HEK293 (cell line): Measurements from ENCODE around the gene XYLB.

Source experiments
- GLI2 ChIP-seq: fragments of 450-650 bp; formaldehyde crosslinking; IDR thresholded peaks from 2 replicates; pipeline ENCODE4; 2017; ENCODE audit warnings: missing biosample characterization, missing genetic modification characterization, low read depth, borderline replicate concordance
- SCRT2 ChIP-seq: fragments of 450-650 bp; formaldehyde crosslinking; IDR thresholded peaks from 2 replicates; pipeline ENCODE4 v1.5.1; 2016; ENCODE audit warnings: missing biosample characterization, missing genetic modification characterization
- ZBTB48 ChIP-seq: fragments of 450-650 bp; formaldehyde crosslinking; IDR thresholded peaks from 2 replicates; pipeline ENCODE4 v1.5.1; 2016; ENCODE audit warnings: missing biosample characterization, missing genetic modification characterization
- ZFP41 ChIP-seq: fragments of 450-650 bp; formaldehyde crosslinking; IDR thresholded peaks from 2 replicates; pipeline ENCODE4 v1.5.1; 2016; ENCODE audit warnings: missing biosample characterization, missing genetic modification characterization, borderline replicate concordance
- ZNF10 ChIP-seq: fragments of 450-650 bp; formaldehyde crosslinking; IDR thresholded peaks from 2 replicates; pipeline ENCODE4 v1.5.1; 2017; ENCODE audit warnings: missing biosample characterization, missing genetic modification characterization
- ZNF214 ChIP-seq: fragments of 450-650 bp; formaldehyde crosslinking; IDR thresholded peaks from 2 replicates; pipeline ENCODE4 v1.5.1; 2017; ENCODE audit warnings: missing biosample characterization, mild to moderate bottlenecking, missing genetic modification characterization, borderline replicate concordance
- ZNF23 ChIP-seq: fragments of 450-650 bp; formaldehyde crosslinking; IDR thresholded peaks from 2 replicates; pipeline ENCODE4 v1.5.1; 2016; ENCODE audit warnings: missing biosample characterization, missing genetic modification characterization, borderline replicate concordance
- ZNF24 ChIP-seq: fragments of 450-650 bp; formaldehyde crosslinking; IDR thresholded peaks from 2 replicates; pipeline ENCODE4 v1.5.1; 2016; ENCODE audit warnings: missing biosample characterization, missing genetic modification characterization
- ZNF341 ChIP-seq: fragments of 450-650 bp; formaldehyde crosslinking; IDR thresholded peaks from 2 replicates; pipeline ENCODE4; 2016; ENCODE audit warnings: low read depth, missing biosample characterization, missing genetic modification characterization
- ZNF366 ChIP-seq: fragments of 450-650 bp; formaldehyde crosslinking; conservative IDR thresholded peaks from 2 replicates; pipeline ENCODE4 v1.5.1; 2016; ENCODE audit warnings: missing biosample characterization, missing genetic modification characterization
- ZNF48 ChIP-seq: fragments of 450-650 bp; formaldehyde crosslinking; IDR thresholded peaks from 2 replicates; pipeline ENCODE4 v1.5.1; 2016; ENCODE audit warnings: missing biosample characterization, missing genetic modification characterization
- ZNF585B ChIP-seq: fragments of 450-650 bp; formaldehyde crosslinking; IDR thresholded peaks from 2 replicates; pipeline ENCODE4 v1.5.1; 2016; ENCODE audit warnings: missing biosample characterization, missing genetic modification characterization
- ZNF626 ChIP-seq: fragments of 450-650 bp; sonication (Bioruptor Pico); formaldehyde crosslinking; IDR thresholded peaks from 2 replicates; pipeline ENCODE4 v1.5.1; 2018; ENCODE audit warnings: missing biosample characterization, missing genetic modification characterization, inconsistent platforms
- ZNF629 ChIP-seq: fragments of 450-650 bp; formaldehyde crosslinking; IDR thresholded peaks from 2 replicates; pipeline ENCODE4 v1.5.1; 2017; ENCODE audit warnings: missing biosample characterization, missing genetic modification characterization
- ZNF664 ChIP-seq: fragments of 450-650 bp; formaldehyde crosslinking; IDR thresholded peaks from 2 replicates; pipeline ENCODE4 v1.5.1; 2016; ENCODE audit warnings: missing biosample characterization, missing genetic modification characterization
- ZNF776 ChIP-seq: fragments of 450-650 bp; formaldehyde crosslinking; IDR thresholded peaks from 2 replicates; pipeline ENCODE4 v1.5.0; 2017; ENCODE audit warnings: missing biosample characterization, missing genetic modification characterization, borderline replicate concordance
- TF ChIP-seq, protein P1 (sequence below): IDR thresholded peaks from 2 replicates; pipeline ENCODE4 v1.6.1; 2011; ENCODE audit warnings: mild to moderate bottlenecking, low read depth, low read length, borderline replicate concordance
- TF ChIP-seq, protein P2 (sequence below): fragments of 450-650 bp; formaldehyde crosslinking; optimal IDR thresholded peaks from 2 replicates; pipeline ENCODE3; 2016; ENCODE audit warnings: missing biosample characterization, mild to moderate bottlenecking, missing genetic modification characterization
- TF ChIP-seq, protein P3 (sequence below): fragments of 450-650 bp; formaldehyde crosslinking; IDR thresholded peaks from 2 replicates; pipeline ENCODE4 v1.5.1; 2016; ENCODE audit warnings: missing biosample characterization, missing genetic modification characterization
- TF ChIP-seq, protein P4 (sequence below): fragments of 450-650 bp; formaldehyde crosslinking; IDR thresholded peaks from 2 replicates; pipeline ENCODE4 v1.5.1; 2016; ENCODE audit warnings: missing biosample characterization, missing genetic modification characterization
- TF ChIP-seq, protein P5 (sequence below): fragments of 450-650 bp; IDR thresholded peaks from 2 replicates; pipeline ENCODE4 v1.5.1; 2018; ENCODE audit warnings: missing biosample characterization, missing genetic modification characterization
- TF ChIP-seq, protein P6 (sequence below): fragments of 450-650 bp; formaldehyde crosslinking; IDR thresholded peaks from 2 replicates; pipeline ENCODE4 v1.5.1; 2017; ENCODE audit warnings: missing biosample characterization, missing genetic modification characterization
- TF ChIP-seq, protein P7 (sequence below): fragments of 450-650 bp; formaldehyde crosslinking; IDR thresholded peaks from 2 replicates; pipeline ENCODE4 v1.5.1; 2016; ENCODE audit warnings: missing biosample characterization, missing genetic modification characterization

XYLB gene

DNA sequence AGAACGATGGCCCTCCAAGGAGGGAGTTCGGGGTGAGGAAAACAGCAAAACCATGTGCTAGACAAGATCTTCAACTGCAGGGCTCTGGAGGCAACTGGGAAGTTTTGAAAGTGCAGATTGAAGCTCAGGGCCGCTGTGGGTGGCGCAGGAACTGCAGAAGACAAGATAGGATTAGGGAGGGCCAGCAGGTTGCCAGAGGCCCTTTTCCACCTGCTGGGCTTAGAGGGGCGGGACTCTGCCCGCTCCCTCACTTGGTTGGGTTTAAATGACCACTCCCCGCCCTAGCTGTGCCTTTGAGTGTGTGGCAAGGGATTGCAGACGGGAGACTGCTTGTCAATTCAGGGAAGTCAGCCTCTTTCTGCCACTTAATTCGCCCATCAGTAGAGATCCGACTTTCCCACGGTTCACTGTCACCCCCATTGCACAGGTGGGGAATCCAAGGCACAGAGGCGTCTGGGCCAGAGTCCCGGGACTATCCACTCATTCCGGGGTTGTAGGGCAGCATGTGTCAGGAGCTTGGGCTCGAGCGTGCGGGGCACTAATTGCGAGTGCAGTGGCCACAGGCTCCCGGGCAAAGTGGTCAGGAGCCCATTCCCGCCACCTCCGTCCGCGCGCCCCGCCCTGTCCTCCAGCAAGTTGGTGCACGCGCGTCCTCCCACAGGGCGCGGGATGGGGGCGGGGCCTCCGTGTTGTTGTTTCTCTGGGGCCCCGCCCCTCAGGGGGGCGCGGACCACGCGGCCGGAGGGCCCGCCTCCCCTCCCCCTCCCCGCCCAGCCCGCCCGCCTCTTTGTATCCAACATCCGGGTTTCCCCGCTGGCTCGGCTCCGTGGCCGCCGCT lies 106.7 kb downstream of the XYLB start, which contains the start of gene ACVR2B (continued):
- TF ChIP-seq ZNF776 (tag by site-specific recombination) (no peak), ZNF366 (tag by site-specific recombination) (no peak), ZNF626 (no peak), ZNF341 (no peak), ZNF10 (tag by site-specific recombination) (no peak), ZNF629 (no peak), ZBTB48 (tag by site-specific recombination) (no peak), GLI2 (tag by site-specific recombination) (no peak), SCRT2 (tag by site-specific recombination) (no peak), ZNF48 (no peak), ZNF24 (tag by site-specific recombination) (no peak), ZNF214 (tag by site-specific recombination) (no peak), ZNF23 (tag by site-specific recombination) (no peak), ZNF585B (tag by site-specific recombination) (no peak), ZNF664 (no peak), ZFP41 (tag by site-specific recombination) (no peak)
- TF ChIP-seq, protein P1, sequence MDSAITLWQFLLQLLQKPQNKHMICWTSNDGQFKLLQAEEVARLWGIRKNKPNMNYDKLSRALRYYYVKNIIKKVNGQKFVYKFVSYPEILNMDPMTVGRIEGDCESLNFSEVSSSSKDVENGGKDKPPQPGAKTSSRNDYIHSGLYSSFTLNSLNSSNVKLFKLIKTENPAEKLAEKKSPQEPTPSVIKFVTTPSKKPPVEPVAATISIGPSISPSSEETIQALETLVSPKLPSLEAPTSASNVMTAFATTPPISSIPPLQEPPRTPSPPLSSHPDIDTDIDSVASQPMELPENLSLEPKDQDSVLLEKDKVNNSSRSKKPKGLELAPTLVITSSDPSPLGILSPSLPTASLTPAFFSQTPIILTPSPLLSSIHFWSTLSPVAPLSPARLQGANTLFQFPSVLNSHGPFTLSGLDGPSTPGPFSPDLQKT = no peak
- TF ChIP-seq, protein P2, sequence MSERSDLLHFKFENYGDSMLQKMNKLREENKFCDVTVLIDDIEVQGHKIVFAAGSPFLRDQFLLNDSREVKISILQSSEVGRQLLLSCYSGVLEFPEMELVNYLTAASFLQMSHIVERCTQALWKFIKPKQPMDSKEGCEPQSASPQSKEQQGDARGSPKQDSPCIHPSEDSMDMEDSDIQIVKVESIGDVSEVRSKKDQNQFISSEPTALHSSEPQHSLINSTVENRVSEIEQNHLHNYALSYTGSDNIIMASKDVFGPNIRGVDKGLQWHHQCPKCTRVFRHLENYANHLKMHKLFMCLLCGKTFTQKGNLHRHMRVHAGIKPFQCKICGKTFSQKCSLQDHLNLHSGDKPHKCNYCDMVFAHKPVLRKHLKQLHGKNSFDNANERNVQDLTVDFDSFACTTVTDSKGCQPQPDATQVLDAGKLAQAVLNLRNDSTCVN (tag by site-specific recombination) = peak; percentile 71
- TF ChIP-seq, protein P3, sequence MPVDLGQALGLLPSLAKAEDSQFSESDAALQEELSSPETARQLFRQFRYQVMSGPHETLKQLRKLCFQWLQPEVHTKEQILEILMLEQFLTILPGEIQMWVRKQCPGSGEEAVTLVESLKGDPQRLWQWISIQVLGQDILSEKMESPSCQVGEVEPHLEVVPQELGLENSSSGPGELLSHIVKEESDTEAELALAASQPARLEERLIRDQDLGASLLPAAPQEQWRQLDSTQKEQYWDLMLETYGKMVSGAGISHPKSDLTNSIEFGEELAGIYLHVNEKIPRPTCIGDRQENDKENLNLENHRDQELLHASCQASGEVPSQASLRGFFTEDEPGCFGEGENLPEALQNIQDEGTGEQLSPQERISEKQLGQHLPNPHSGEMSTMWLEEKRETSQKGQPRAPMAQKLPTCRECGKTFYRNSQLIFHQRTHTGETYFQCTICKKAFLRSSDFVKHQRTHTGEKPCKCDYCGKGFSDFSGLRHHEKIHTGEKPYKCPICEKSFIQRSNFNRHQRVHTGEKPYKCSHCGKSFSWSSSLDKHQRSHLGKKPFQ (tag by site-specific recombination) = no peak
- TF ChIP-seq, protein P4, sequence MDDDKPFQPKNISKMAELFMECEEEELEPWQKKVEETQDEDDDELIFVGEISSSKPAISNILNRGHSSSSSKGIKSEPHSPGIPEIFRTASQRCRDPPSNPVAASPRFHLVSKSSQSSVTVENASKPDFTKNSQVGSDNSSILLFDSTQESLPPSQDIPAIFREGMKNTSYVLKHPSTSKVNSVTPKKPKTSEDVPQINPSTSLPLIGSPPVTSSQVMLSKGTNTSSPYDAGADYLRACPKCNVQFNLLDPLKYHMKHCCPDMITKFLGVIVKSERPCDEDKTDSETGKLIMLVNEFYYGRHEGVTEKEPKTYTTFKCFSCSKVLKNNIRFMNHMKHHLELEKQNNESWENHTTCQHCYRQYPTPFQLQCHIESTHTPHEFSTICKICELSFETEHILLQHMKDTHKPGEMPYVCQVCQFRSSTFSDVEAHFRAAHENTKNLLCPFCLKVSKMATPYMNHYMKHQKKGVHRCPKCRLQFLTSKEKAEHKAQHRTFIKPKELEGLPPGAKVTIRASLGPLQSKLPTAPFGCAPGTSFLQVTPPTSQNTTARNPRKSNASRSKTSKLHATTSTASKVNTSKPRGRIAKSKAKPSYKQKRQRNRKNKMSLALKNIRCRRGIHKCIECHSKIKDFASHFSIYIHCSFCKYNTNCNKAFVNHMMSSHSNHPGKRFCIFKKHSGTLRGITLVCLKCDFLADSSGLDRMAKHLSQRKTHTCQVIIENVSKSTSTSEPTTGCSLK (tag by site-specific recombination) = no peak
- TF ChIP-seq, protein P5, sequence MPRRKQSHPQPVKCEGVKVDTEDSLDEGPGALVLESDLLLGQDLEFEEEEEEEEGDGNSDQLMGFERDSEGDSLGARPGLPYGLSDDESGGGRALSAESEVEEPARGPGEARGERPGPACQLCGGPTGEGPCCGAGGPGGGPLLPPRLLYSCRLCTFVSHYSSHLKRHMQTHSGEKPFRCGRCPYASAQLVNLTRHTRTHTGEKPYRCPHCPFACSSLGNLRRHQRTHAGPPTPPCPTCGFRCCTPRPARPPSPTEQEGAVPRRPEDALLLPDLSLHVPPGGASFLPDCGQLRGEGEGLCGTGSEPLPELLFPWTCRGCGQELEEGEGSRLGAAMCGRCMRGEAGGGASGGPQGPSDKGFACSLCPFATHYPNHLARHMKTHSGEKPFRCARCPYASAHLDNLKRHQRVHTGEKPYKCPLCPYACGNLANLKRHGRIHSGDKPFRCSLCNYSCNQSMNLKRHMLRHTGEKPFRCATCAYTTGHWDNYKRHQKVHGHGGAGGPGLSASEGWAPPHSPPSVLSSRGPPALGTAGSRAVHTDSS (tag by site-specific recombination) = no peak
- TF ChIP-seq, protein P6, sequence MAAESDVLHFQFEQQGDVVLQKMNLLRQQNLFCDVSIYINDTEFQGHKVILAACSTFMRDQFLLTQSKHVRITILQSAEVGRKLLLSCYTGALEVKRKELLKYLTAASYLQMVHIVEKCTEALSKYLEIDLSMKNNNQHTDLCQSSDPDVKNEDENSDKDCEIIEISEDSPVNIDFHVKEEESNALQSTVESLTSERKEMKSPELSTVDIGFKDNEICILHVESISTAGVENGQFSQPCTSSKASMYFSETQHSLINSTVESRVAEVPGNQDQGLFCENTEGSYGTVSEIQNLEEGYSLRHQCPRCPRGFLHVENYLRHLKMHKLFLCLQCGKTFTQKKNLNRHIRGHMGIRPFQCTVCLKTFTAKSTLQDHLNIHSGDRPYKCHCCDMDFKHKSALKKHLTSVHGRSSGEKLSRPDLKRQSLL (tag by site-specific recombination) = no peak
- TF ChIP-seq, protein P7, sequence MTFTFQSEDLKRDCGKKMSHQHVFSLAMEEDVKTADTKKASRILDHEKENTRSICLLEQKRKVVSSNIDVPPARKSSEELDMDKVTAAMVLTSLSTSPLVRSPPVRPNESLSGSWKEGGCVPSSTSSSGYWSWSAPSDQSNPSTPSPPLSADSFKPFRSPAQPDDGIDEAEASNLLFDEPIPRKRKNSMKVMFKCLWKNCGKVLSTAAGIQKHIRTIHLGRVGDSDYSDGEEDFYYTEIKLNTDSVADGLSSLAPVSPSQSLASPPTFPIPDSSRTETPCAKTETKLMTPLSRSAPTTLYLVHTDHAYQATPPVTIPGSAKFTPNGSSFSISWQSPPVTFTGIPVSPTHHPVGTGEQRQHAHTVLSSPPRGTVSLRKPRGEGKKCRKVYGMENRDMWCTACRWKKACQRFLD (tag by site-specific recombination) = no peak
